ENCODE results near the gene IVD. TPM values are rescaled to one million over a fixed set of nuclear protein-coding genes. Genes with fewer than 3 reads are reported as not detected.

The IVD gene
- total RNA-seq, 2 donors from 2014 or later, result 74.1 to 86.1 TPM

GRCh38 chr15:40415226-40415625 lies 9.6 kb downstream of the IVD start:
- H3K4me3 ChIP-seq, result no peak overlapping the region
- peaks cover 12% of the 10 kb centered on the region for H3K36me3 ChIP-seq
- intact Hi-C loops (cut with DNase I), result no loop called here
- H3K4me1 ChIP-seq, result peaks cover under 1% of the 10 kb centered on the region
- H3K27ac ChIP-seq, result no peak overlapping the region
- H3K9ac ChIP-seq (ENCODE audit: low read depth in 2 of 2, low read length in 2 of 2), result no peak overlapping the region
- no peak for TF ChIP-seq CTCF (IDR thresholded peaks at IDR 0.05)
- no peak for DNase-seq
- no peaks in the 10 kb centered on the region for H3K9me3 ChIP-seq
- no peaks in the 10 kb centered on the region for H3K27me3 ChIP-seq

- no peak for DNase-seq
- no peak overlapping the region for H3K9ac ChIP-seq (ENCODE audit: low read depth in 2 of 2, low read length in 2 of 2)
- no peak overlapping the region for H3K27ac ChIP-seq
- H3K9me3 ChIP-seq, result no peaks in the 10 kb centered on the region
- intact Hi-C loops (cut with DNase I), result no loop called here
- H3K4me3 ChIP-seq, result no peak overlapping the region
- no peak for TF ChIP-seq CTCF (IDR thresholded peaks at IDR 0.05)
- H3K4me1 ChIP-seq, result peaks cover 4% of the 10 kb centered on the region
- H3K36me3 ChIP-seq, result peaks cover 11% of the 10 kb centered on the region
- H3K27me3 ChIP-seq, result no peaks in the 10 kb centered on the region
Observed at GRCh38 chr15:40416056-40416455, 10.5 kb downstream of the IVD start.

GRCh38 chr15:40418126-40418525 lies 12.5 kb downstream of the IVD start:
- no peak overlapping the region for H3K4me3 ChIP-seq
- TF ChIP-seq CTCF (IDR thresholded peaks at IDR 0.05), result no peak
- H3K27me3 ChIP-seq, result no peaks in the 10 kb centered on the region
- no peaks in the 10 kb centered on the region for H3K9me3 ChIP-seq
- DNase-seq, result no peak
- H3K27ac ChIP-seq, result no peak overlapping the region
- peaks cover 4% of the 10 kb centered on the region for H3K36me3 ChIP-seq
- peaks cover 4% of the 10 kb centered on the region for H3K4me1 ChIP-seq
- intact Hi-C loops (cut with DNase I), result no loop called here
- H3K9ac ChIP-seq (ENCODE audit: low read depth in 2 of 2, low read length in 2 of 2), result no peak overlapping the region

- no peaks in the 10 kb centered on the region for H3K9me3 ChIP-seq
- peaks cover under 1% of the 10 kb centered on the region for H3K36me3 ChIP-seq
- peak overlapping the region; percentile 50 for H3K27ac ChIP-seq
- DNase-seq, result no peak
- peak overlapping the region; percentile 35 to 42 for H3K9ac ChIP-seq (ENCODE audit: low read depth in 2 of 2, low read length in 2 of 2)
- intact Hi-C loops (cut with DNase I), result loop anchor here (5.0 kb wide), 2 partner anchors 98 to 143 kb away; partner anchors contain the start of gene INAFM2
- TF ChIP-seq CTCF (IDR thresholded peaks at IDR 0.05), result no peak
- H3K27me3 ChIP-seq, result no peaks in the 10 kb centered on the region
- H3K4me1 ChIP-seq, result peaks cover 4% of the 10 kb centered on the region
- no peak overlapping the region for H3K4me3 ChIP-seq
Observed at GRCh38 chr15:40420071-40420713, 14.6 kb downstream of the IVD start.

- no peak overlapping the region for H3K4me3 ChIP-seq
- peak overlapping the region in 1 of 2 donors; percentile 42 for H3K9ac ChIP-seq (ENCODE audit: low read depth in 2 of 2, low read length in 2 of 2)
- H3K27ac ChIP-seq, result peak overlapping the region; percentile 50
- no peak for TF ChIP-seq CTCF (IDR thresholded peaks at IDR 0.05)
- H3K4me1 ChIP-seq, result peaks cover 4% of the 10 kb centered on the region
- no peaks in the 10 kb centered on the region for H3K9me3 ChIP-seq
- DNase-seq, result peak; percentile 91
- H3K36me3 ChIP-seq, result no peaks in the 10 kb centered on the region
- intact Hi-C loops (cut with DNase I), result loop anchor here (5.0 kb wide), 2 partner anchors 98 to 143 kb away; partner anchors contain the start of gene INAFM2
- no peaks in the 10 kb centered on the region for H3K27me3 ChIP-seq
Observed at GRCh38 chr15:40420793-40421192, 15.2 kb downstream of the IVD start.
